NK-92 (cell line): ENCODE data around the gene EEF2KMT.

Experiments
- DNase-seq: peaks from one replicate; lab custom pipeline; 2025; ENCODE audit not compliant: unreplicated experiment; lab: John Stamatoyannopoulos, UW

EEF2KMT gene

DNA sequence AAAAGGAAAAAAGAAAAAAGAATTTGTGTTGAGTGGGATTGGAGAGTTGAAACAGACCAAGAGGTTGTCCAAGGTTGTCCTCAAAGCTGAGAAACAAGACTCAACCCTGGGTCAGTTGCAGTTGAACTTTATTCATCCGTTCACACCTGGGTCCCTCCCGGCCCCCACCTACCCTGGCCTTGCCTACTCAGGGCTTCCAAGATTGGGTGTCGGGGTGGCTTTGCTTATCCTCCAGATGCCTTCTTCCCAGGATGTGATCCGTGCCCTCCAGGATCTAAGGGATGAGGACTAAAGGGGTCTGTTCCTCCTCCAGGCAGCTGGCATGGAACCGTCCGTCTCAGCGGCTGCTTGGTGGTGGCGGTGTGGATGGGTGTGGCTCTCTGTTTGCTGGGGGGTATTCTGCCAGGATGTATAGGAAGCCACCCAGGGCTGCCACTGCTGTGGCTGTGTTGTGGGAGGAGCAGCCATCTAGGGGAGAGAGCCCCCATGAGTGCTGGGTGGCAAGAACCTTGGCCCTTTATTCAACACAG is 53.5 kb downstream of the EEF2KMT start:
- DNase-seq, result no peak

DNA sequence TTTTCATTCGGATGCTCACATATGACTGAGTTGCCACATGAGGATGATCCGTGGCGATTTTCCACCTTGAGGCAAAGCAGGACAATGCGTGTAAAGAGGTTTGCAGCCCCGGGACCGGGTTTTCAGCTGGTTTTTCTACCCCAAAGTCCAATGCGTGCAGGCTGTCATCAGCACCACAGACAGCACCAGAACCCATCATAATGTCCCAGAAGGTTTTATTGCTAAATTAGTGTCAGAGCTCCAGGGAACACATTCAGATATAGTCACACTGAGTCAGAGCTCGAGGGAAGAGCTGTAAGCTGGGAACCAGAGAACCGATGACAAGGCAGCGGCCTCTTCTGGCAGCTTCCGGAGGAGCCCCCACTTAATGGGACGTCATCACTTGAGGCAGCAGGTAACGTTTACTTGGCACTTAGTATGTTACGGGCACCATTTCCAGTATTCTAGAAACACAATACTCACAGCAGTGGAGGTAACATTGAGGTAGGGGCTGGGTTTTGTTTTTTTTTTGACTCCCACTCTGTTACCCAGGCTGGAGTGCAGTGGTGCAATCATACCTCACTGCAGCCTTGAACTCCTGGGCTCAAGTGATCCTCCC is 54.9 kb downstream of the EEF2KMT start:
- DNase-seq, result no peak

DNA sequence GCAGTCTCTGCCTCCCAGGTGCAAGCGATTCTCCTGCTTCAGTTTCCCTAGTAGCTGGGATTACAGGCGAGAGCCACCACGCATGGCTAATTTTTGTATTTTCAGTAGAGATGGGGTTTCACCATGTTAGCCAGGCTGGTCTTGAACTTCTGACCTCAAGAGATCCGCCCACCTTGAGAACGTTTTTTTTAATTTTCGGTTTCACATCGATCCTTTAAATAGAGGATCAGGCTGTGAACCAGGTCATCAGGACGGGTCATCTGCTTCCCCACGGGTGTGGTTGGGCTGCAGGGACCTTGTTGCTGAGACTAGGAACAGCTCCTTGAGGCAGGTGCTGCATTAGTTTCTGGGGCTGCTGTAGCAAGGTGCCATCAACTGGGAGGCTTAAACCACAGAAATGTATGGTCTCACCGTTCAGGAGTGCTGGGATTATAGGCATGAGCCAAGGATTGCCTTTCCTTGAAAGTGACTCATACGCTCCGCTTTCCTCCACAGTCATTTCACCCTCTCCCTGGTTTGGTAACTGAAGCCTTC is 55.9 kb downstream of the EEF2KMT start:
- no peak for DNase-seq

DNA sequence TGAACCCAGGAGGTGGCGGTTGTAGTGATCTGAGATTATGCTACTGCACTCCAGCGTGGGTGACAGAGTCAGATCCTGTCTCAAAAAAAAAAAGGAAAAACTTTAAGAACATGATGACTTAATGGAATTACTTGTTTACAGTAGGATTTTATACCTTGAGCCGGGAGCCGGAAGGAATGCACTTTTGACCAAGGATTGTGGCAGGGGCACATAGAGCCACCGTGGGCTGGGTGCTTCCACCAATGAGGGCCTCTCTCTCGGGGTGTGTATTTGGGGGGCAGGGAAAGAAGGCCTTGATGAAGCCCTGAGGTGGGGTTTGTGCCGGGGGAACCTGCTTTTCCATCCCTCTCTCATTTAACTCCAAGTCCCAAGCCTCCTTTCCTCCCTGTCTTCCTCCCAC is 57.1 kb downstream of the EEF2KMT start:
- DNase-seq, result no peak

DNA sequence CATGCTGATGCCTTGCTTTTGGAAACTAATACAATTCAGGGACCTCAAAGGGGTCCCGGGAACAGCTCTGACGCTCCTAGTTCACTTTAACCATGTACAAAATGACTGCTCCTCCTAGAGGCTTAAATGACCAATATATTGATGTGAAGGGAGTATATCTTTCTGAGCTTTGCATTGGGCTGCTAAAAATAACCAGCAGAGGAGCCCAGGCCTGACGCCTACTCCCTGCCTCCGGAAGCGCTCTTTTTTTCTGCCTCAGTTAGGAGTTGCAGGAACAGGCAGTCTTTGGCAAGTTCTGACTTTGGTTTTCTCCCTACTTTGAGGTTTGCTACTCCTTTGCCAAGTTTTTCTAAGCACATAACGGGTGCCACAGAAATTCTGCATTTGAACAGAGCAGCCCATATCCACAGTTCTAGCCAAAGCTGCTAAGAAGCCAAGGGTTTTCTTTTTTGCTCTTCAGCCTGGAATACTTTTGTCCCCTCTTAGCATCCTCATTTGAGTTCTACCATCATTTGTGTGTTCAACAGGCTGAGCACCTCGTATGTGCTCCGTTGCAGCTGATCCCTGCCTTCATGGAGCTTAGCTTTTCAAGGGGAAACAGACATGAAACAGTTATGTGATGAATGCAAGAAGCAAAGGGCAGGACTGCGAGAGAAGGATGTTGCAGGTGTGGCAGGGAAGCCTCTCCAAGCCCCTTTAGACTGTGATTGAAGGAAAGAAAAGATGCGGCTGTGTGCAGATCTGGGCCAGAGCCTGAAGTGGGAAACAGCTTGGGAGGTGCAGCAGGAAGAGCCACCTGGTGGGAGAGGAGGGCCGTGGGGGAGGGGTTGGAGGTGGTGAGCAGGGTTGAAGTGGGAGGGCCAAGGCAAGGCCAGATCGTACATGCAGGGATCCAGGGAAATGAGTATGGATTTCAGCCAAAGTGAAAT is 61.1 kb downstream of the EEF2KMT start:
- DNase-seq, result no peak

DNA sequence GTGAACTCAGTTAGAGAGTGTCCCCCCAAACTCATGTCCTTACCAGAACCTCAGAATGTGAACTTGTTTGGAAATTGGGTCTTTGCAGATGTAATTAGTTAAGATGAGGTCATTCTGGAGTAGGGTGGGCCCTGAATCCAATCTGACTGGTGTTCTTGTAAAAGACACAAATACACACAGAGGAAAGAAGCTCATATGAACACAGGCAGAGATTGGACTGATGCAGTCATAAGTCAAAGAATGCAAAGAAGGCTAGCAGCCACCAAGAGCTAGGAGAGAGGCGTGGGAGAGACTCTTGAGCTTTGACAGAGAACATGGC is 61.7 kb downstream of the EEF2KMT start:
- DNase-seq, result no peak
